Testis (tissue), 3 donors: ENCODE measurements around the gene CYB5R2. TPM values are rescaled to one million over a fixed set of nuclear protein-coding genes. Genes with fewer than 3 reads are reported as not detected.

Experiments
- DNase-seq: peaks from one replicate; pipeline ENCODE4 v3.0.0-alpha.2; 2019
- H3K27ac ChIP-seq, 2 donors: fragments of 200-600 bp; sonication (generic); one replicate each; pipeline ENCODE4 v1.5.1; 2019
- H3K27me3 ChIP-seq: fragments of 200-600 bp; sonication (generic); one replicate; pipeline ENCODE4 v1.5.1; 2019
- H3K36me3 ChIP-seq: fragments of 200-600 bp; sonication (generic); one replicate; pipeline ENCODE4 v1.5.1; 2017; ENCODE audit warnings: low read depth; ENCODE audit errors: missing control alignments
- H3K4me1 ChIP-seq: fragments of 200-600 bp; sonication (generic); one replicate; pipeline ENCODE4 v1.5.1; 2019
- H3K4me3 ChIP-seq, 2 donors: fragments of 200-600 bp; sonication (generic); one replicate each; pipeline ENCODE4 v1.5.1; 2017 to 2019
- H3K9me3 ChIP-seq: fragments of 200-600 bp; sonication (generic); one replicate; pipeline ENCODE4 v1.5.1; 2017
- CTCF ChIP-seq, 3 experiments: fragments of 450-650 bp in 2 of 3; fragments of 200-600 bp in 1 of 3; sonication (generic) in 1 of 3; IDR thresholded peaks; one replicate each; pipeline ENCODE4 v1.5.1; 2016 to 2019; ENCODE audit warnings: antibody characterized with exemption in 3 of 3, mild to moderate bottlenecking in 2 of 3, moderate library complexity in 1 of 3
- POLR2A ChIP-seq: fragments of 450-650 bp; IDR thresholded peaks from one replicate; pipeline ENCODE4 v1.6.1; 2017; ENCODE audit warnings: antibody characterized with exemption, mild to moderate bottlenecking, moderate library complexity
- WGBS, 2 donors: methylation state at CpG; one replicate each; pipeline ENCODE4 v1.1.5; 2018; 5-methylcytosine and 5-hydroxymethylcytosine counted together
- intact Hi-C: fragments of 100-400 bp; cut with DNase I; formaldehyde crosslinking; loops from one replicate; pipeline ENCODE4 v1.15.1; 2023; ENCODE audit warnings: low total_unique reads
- polyA plus RNA-seq: library from polyadenylated mRNA; stranded (reverse); fragments of 350-450 nt; fragmentation: Illumina TruSeq; extraction: RNeasy Lipid Tissue Mini Kit (QIAGEN cat#74804); gene quantifications from one replicate; pipeline ENCODE4 v1.2.3, GENCODE V29; 2014; ENCODE audit warnings: low read depth, low replicate concordance; ENCODE audit not compliant: insufficient read depth
- total RNA-seq, 2 donors: library from RNA; depleted of rRNA; stranded (reverse); fragments of >200 nt; gene quantifications; one replicate each; pipeline ENCODE4 v1.2.3, GENCODE V29; 2016

The CYB5R2 gene
- total and polyA plus RNA-seq, 3 donors from 2014 or later, result 140 to 263 (median 190) TPM

GRCh38 chr11:7630002-7630401, 43.3 kb downstream of the CYB5R2 start:
- TF ChIP-seq CTCF (IDR thresholded peaks at IDR 0.05) (no peak), POLR2A (no peak)
- DNase-seq, result peak; percentile 48
- Histone ChIP-seq H3K27ac (no peak overlapping the region), H3K36me3 (no peaks in the 10 kb centered on the region), H3K9me3 (no peaks in the 10 kb centered on the region), H3K4me3 (no peak overlapping the region), H3K4me1 (no peaks in the 10 kb centered on the region), H3K27me3 (no peaks in the 10 kb centered on the region)
- intact Hi-C loops, result no loop called here
- 64 to 73% methylated on average over 2 of the region's 2 CpGs for WGBS, 2 donors

- no peak for TF ChIP-seq POLR2A
- no peak for TF ChIP-seq CTCF (IDR thresholded peaks at IDR 0.05)
- Histone ChIP-seq H3K4me1 (no peaks in the 10 kb centered on the region), H3K36me3 (no peaks in the 10 kb centered on the region), H3K9me3 (no peaks in the 10 kb centered on the region), H3K27ac (no peak overlapping the region), H3K4me3 (no peak overlapping the region), H3K27me3 (no peaks in the 10 kb centered on the region)
- no peak for DNase-seq
- WGBS, 2 donors, result 72 to 78% methylated on average over 3 of the region's 3 CpGs
- intact Hi-C loops, result no loop called here
Measured at GRCh38 chr11:7628660-7629059, 44.6 kb downstream of the CYB5R2 start.

- intact Hi-C loops, result no loop called here
- no peak overlapping the region for H3K4me3 ChIP-seq
- 91 to 98% methylated on average over 2 of the region's 2 CpGs for WGBS, 2 donors
- H3K9me3 ChIP-seq, result no peaks in the 10 kb centered on the region
- no peaks in the 10 kb centered on the region for H3K36me3 ChIP-seq
- H3K27me3 ChIP-seq, result no peaks in the 10 kb centered on the region
- no peaks in the 10 kb centered on the region for H3K4me1 ChIP-seq
- no peak overlapping the region for H3K27ac ChIP-seq
- DNase-seq, result no peak
- TF ChIP-seq POLR2A (no peak), CTCF (IDR thresholded peaks at IDR 0.05) (no peak)
Measured at GRCh38 chr11:7622721-7623120, 50.6 kb downstream of the CYB5R2 start.

- whole genome bisulfite sequencing, 2 donors, result 27 to 29% methylated on average over 1 of the region's 1 CpG
- Histone ChIP-seq H3K4me1 (no peaks in the 10 kb centered on the region), H3K36me3 (no peaks in the 10 kb centered on the region), H3K27ac (no peak overlapping the region), H3K27me3 (no peaks in the 10 kb centered on the region), H3K9me3 (no peaks in the 10 kb centered on the region), H3K4me3 (no peak overlapping the region)
- DNase-seq, result no peak
- TF ChIP-seq CTCF (IDR thresholded peaks at IDR 0.05) (no peak), POLR2A (no peak)
- intact Hi-C loops, result no loop called here
Measured at GRCh38 chr11:7621554-7621953, 51.7 kb downstream of the CYB5R2 start.

GRCh38 chr11:7621090-7621489, 52.2 kb downstream of the CYB5R2 start:
- TF ChIP-seq CTCF (IDR thresholded peaks at IDR 0.05) (no peak), POLR2A (no peak)
- no peaks in the 10 kb centered on the region for H3K4me1 ChIP-seq
- no peaks in the 10 kb centered on the region for H3K36me3 ChIP-seq
- H3K4me3 ChIP-seq, result no peak overlapping the region
- no peak for DNase-seq
- 80 to 84% methylated on average over 3 of the region's 3 CpGs for WGBS, 2 donors
- no peaks in the 10 kb centered on the region for H3K27me3 ChIP-seq
- intact Hi-C loops, result no loop called here
- no peaks in the 10 kb centered on the region for H3K9me3 ChIP-seq
- no peak overlapping the region for H3K27ac ChIP-seq
